Endothelial cell of umbilical vein (primary cell): ENCODE data around the gene PLS1. TPM values are rescaled to one million over a fixed set of nuclear protein-coding genes. Genes with fewer than 3 reads are reported as not detected.

Experiments
- BruUV-seq: library from RNA; stranded (reverse); fragments of 400-500 nt; replicated peaks from 2 replicates; lab custom pipeline; 2021; lab: Mats Ljungman, UMichigan
- CTCF ChIA-PET: fragments of 300-600, 350-600 bp; sonication (Branson Sonifier 250); formaldehyde crosslinking; loops from one replicate; lab custom pipeline; 2021; ENCODE audit warnings: antibody characterized with exemption, inconsistent platforms; lab: Charles Lee
- POLR2A ChIA-PET: fragments of 300-600, 350-600 bp; sonication (Branson Sonifier 250); formaldehyde crosslinking; loops from one replicate; lab custom pipeline; 2021; ENCODE audit warnings: antibody characterized with exemption, inconsistent platforms; lab: Charles Lee
- DNase-seq: peaks from one replicate; pipeline ENCODE4 v3.0.0-alpha.2; 2011; ENCODE audit warnings: low read depth, low spot score
- FAIRE-seq: peaks from 2 replicates; lab custom pipeline; 2011; peaks lifted over from hg19 to GRCh38; lab: Jason Lieb, UNC
- H2AFZ ChIP-seq: 2 replicates; pipeline ENCODE4 v1.6.0; 2012; ENCODE audit warnings: low read depth, low read length, control low read depth, inconsistent platforms
- H3K27ac ChIP-seq: 2 replicates; pipeline ENCODE4 v1.5.1; 2011; ENCODE audit warnings: low read depth, mild to moderate bottlenecking, control low read depth, low read length, moderate library complexity; ENCODE audit not compliant: insufficient read depth
- H3K27me3 ChIP-seq, 2 experiments: 2 replicates each; pipeline versions ENCODE4 v1.6.0 to v1.6.1; 2011; ENCODE audit warnings: low read length in 2 of 2, mixed read lengths in 1 of 2; ENCODE audit not compliant: control insufficient read depth in 2 of 2, insufficient read depth in 2 of 2
- H3K36me3 ChIP-seq, 2 experiments: 2 replicates in 1 of 2; 3 replicates in 1 of 2; pipeline ENCODE4 v1.5.1; 2011; ENCODE audit warnings: low read length in 2 of 2, mild to moderate bottlenecking in 1 of 2, moderate library complexity in 1 of 2; ENCODE audit not compliant: control insufficient read depth in 2 of 2, insufficient read depth in 2 of 2; ENCODE audit errors: extremely low read depth in 1 of 2
- H3K4me1 ChIP-seq: 3 replicates; pipeline ENCODE4 v1.5.1; 2011; ENCODE audit warnings: mild to moderate bottlenecking, low read length; ENCODE audit not compliant: control insufficient read depth, insufficient read depth; ENCODE audit errors: extremely low read depth
- H3K4me2 ChIP-seq: 2 replicates; pipeline ENCODE4 v1.6.1; 2011; ENCODE audit warnings: low read length, control low read depth, mixed read lengths; ENCODE audit not compliant: insufficient read depth
- H3K4me3 ChIP-seq, 3 experiments: fragments of 200-600 bp in 1 of 3; sonication (generic), shearing (Covaris generic) in 1 of 3; replicated peaks in 1 of 3; 2 replicates each; pipeline ENCODE4 v1.5.1; 2011 to 2016; ENCODE audit warnings: control low read depth in 3 of 3, low read length in 3 of 3, mild to moderate bottlenecking in 2 of 3, inconsistent platforms in 1 of 3, low read depth in 1 of 3, moderate library complexity in 1 of 3; ENCODE audit not compliant: insufficient read depth in 1 of 3
- H3K79me2 ChIP-seq: 2 replicates; pipeline ENCODE4 v1.6.0; 2012; ENCODE audit warnings: low read length, inconsistent platforms; ENCODE audit not compliant: control insufficient read depth, insufficient read depth
- H3K9ac ChIP-seq: replicated peaks from 2 replicates; pipeline ENCODE3; 2011; ENCODE audit warnings: low read length, control low read depth; ENCODE audit not compliant: insufficient read depth; ENCODE audit errors: extremely low read depth
- H3K9me1 ChIP-seq: replicated peaks from 3 replicates; pipeline ENCODE4 v1.6.0; 2011; ENCODE audit warnings: mild to moderate bottlenecking, low read length; ENCODE audit not compliant: control insufficient read depth, insufficient read depth; ENCODE audit errors: extremely low read depth
- H3K9me3 ChIP-seq: replicated peaks from 2 replicates; pipeline ENCODE4 v1.5.1; 2012; ENCODE audit warnings: low read length, inconsistent platforms; ENCODE audit not compliant: control insufficient read depth, insufficient read depth
- H4K20me1 ChIP-seq: replicated peaks from 2 replicates; pipeline ENCODE3; 2011; ENCODE audit warnings: mild to moderate bottlenecking, low read length; ENCODE audit not compliant: control insufficient read depth, insufficient read depth; ENCODE audit errors: extremely low read depth
- CTCF ChIP-seq, 2 donors: IDR thresholded peaks; 1 replicate in 1 of 2; 2 replicates in 1 of 2; pipeline ENCODE4 v1.5.1; 2011; ENCODE audit warnings: low read length in 2 of 2, mild to moderate bottlenecking in 2 of 2, moderate library complexity in 2 of 2, control low read depth in 1 of 2, inconsistent platforms in 1 of 2, low read depth in 1 of 2; ENCODE audit not compliant: insufficient read depth in 1 of 2; ENCODE audit errors: extremely low read depth in 1 of 2
- EZH2 ChIP-seq: IDR thresholded peaks from 2 replicates; pipeline ENCODE4 v1.6.1; 2012; ENCODE audit warnings: borderline replicate concordance, low read depth, mild to moderate bottlenecking, moderate library complexity, low read length, inconsistent platforms; ENCODE audit not compliant: severe bottlenecking
- FOS ChIP-seq: IDR thresholded peaks from 2 replicates; pipeline ENCODE4 v1.6.1; 2011; ENCODE audit warnings: mild to moderate bottlenecking, low read length, moderate library complexity, borderline replicate concordance; ENCODE audit not compliant: insufficient read depth
- GATA2 ChIP-seq: IDR thresholded peaks from 2 replicates; pipeline ENCODE4 v1.7.0; 2011; ENCODE audit warnings: low read depth, mild to moderate bottlenecking, moderate library complexity, mixed read lengths, low read length; ENCODE audit not compliant: insufficient read length, insufficient read depth
- JUN ChIP-seq: IDR thresholded peaks from 2 replicates; pipeline ENCODE4 v1.6.1; 2011; ENCODE audit warnings: borderline replicate concordance, low read depth; ENCODE audit not compliant: insufficient read length, insufficient read depth
- MYC ChIP-seq: IDR thresholded peaks from one replicate; pipeline ENCODE4 v1.6.1; 2011; ENCODE audit warnings: mild to moderate bottlenecking, low read depth, low read length
- POLR2A ChIP-seq: IDR thresholded peaks from 2 replicates; pipeline ENCODE4 v1.6.1; 2012; ENCODE audit warnings: low read depth, mild to moderate bottlenecking, control low read depth, low read length
- POLR2AphosphoS5 ChIP-seq: IDR thresholded peaks from 2 replicates; pipeline ENCODE4 v1.6.1; 2012; ENCODE audit warnings: low read depth, mild to moderate bottlenecking, control low read depth, low read length, moderate library complexity; ENCODE audit not compliant: insufficient read depth
- dilution Hi-C: fragments of 300-500 bp; cut with MboI; formaldehyde crosslinking; loops from one replicate; pipeline ENCODE4 v1.15.0; 2019; ENCODE audit warnings: low sequenced_read_pairs; ENCODE audit not compliant: extremely low pct_ligation_motif_present
- intact Hi-C: fragments of 100-400 bp; cut with micrococcal nuclease; formaldehyde crosslinking; loops from one replicate; pipeline ENCODE4 v1.10.0; 2022
- polyA plus RNA-seq, 4 experiments: library from polyadenylated mRNA; depleted of rRNA in 3 of 4; stranded (reverse) in 3 of 4; unstranded in 1 of 4; fragments of >200 nt; gene quantifications; 2 replicates each; pipeline versions ENCODE4 v1.2.1 to v1.2.3, GENCODE V29; 2011 to 2012; ENCODE audit warnings: missing spikeins in 1 of 4
- total RNA-seq: library from RNA; stranded (reverse); gene quantifications from 2 replicates; pipeline ENCODE4 v1.2.3, GENCODE V29; 2021
- TF ChIP-seq, protein P1 (sequence below): IDR thresholded peaks from 2 replicates; pipeline ENCODE4 v1.6.1; 2011; ENCODE audit not compliant: insufficient read depth, insufficient read length

Gene PLS1
- total and polyA plus RNA-seq, 2 donors (not counting 3 experiments of a cell fraction or from before 2014, with no cell fraction given), result 0.59 to 1.3 TPM

GRCh38 chr3:142726017-142726416, 129.8 kb downstream of the PLS1 start:
- TF ChIP-seq EZH2 (no peak), MYC (no peak), CTCF (IDR thresholded peaks at IDR 0.05; ENCODE audit: extremely low read depth in 1 of 2, insufficient read depth in 1 of 2, low read depth in 1 of 2, low read length in 2 of 2) (no peak)
- Histone ChIP-seq H3K27me3 (no peaks in the 10 kb centered on the region), H3K79me2 (no peaks in the 10 kb centered on the region), H4K20me1 (no peaks in the 10 kb centered on the region), H3K4me2 (no peak overlapping the region), H3K9ac (no peak overlapping the region), H3K4me3 (no peak overlapping the region), H3K9me3 (no peaks in the 10 kb centered on the region), H3K9me1 (no peaks in the 10 kb centered on the region), H3K36me3 (no peaks in the 10 kb centered on the region), H2AFZ (no peak overlapping the region), H3K4me1 (peaks cover 7% of the 10 kb centered on the region), H3K27ac (no peak overlapping the region)
- CTCF ChIA-PET, result no interaction called here
- BruUV-seq, result no TSS peak
- dilution Hi-C loops (no loop called here), intact Hi-C loops (no loop called here)
- DNase-seq (no peak), FAIRE-seq (no peak)
- POLR2A ChIA-PET, result no interaction called here

DNA sequence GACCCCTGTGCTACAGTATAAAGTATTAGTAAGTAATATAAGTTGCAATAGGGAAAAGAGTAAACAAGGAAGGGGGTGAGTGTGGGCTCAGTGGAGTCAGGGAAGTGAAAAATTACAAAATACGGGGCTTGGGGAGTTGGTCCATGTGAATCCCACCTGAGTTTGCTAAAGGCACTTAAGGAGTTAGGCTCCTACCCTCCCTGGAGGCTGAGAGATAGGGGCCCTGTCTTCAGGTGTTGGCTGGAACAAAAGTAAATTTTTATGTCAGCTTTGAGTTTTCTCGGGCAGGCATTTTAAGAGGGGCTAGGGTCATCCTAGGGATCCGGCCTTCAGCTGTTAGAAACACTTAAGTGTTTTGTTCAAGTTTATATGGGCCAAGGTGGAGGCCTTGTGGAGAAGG, 135.9 kb downstream of the PLS1 start:
- no peaks in the 10 kb centered on the region for H4K20me1 ChIP-seq
- no peaks in the 10 kb centered on the region for H3K9me1 ChIP-seq
- ChIA-PET CTCF (interaction anchor here (1.2 kb wide), 1 partner anchor 71 kb away, joined by 3 read pairs; no protein-coding TSS in a partner anchor), POLR2A (no interaction called here)
- no peak overlapping the region for H3K27ac ChIP-seq
- no peak overlapping the region for H2AFZ ChIP-seq
- intact Hi-C loops (no loop called here), dilution Hi-C loops (no loop called here)
- DNase-seq (no peak), FAIRE-seq (no peak)
- H3K4me1 ChIP-seq, result no peaks in the 10 kb centered on the region
- H3K79me2 ChIP-seq, result no peaks in the 10 kb centered on the region
- H3K9me3 ChIP-seq, result no peaks in the 10 kb centered on the region
- no peak overlapping the region for H3K4me2 ChIP-seq
- BruUV-seq, result no TSS peak
- H3K36me3 ChIP-seq, result no peaks in the 10 kb centered on the region
- TF ChIP-seq MYC, result no peak
- no peak for TF ChIP-seq POLR2AphosphoS5
- no peak for TF ChIP-seq CTCF (IDR thresholded peaks at IDR 0.05; ENCODE audit: extremely low read depth in 1 of 2, insufficient read depth in 1 of 2, low read depth in 1 of 2, low read length in 2 of 2)
- no peak for TF ChIP-seq EZH2
- TF ChIP-seq, protein P1, sequence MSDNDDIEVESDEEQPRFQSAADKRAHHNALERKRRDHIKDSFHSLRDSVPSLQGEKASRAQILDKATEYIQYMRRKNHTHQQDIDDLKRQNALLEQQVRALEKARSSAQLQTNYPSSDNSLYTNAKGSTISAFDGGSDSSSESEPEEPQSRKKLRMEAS, result no peak
- TF ChIP-seq FOS, result no peak
- TF ChIP-seq GATA2, result no peak
- TF ChIP-seq POLR2A, result no peak
- TF ChIP-seq JUN, result no peak
- no peaks in the 10 kb centered on the region for H3K27me3 ChIP-seq
- no peak overlapping the region for H3K4me3 ChIP-seq
- no peak overlapping the region for H3K9ac ChIP-seq
